Erythroblast (primary cell): ENCODE data around the gene CEBPA.
"Not testable (repeated sequence)": the region's sequence is repeated elsewhere in the genome, so short reads cannot be mapped to it uniquely, and the experiment has no call there.

Source experiments
- DNase-seq, 2 experiments: peaks; one replicate each; lab custom pipeline; 2025; lab: John Stamatoyannopoulos, UW
- GATA1 ChIP-seq: IDR thresholded peaks from 2 replicates; pipeline ENCODE4 v1.6.1; 2011; ENCODE audit warnings: low read depth, mild to moderate bottlenecking, control low read depth, low read length, moderate library complexity
- POLR2A ChIP-seq: IDR thresholded peaks from 2 replicates; pipeline ENCODE4 v1.6.1; 2011; ENCODE audit warnings: mild to moderate bottlenecking, low read length

Gene CEBPA

DNA sequence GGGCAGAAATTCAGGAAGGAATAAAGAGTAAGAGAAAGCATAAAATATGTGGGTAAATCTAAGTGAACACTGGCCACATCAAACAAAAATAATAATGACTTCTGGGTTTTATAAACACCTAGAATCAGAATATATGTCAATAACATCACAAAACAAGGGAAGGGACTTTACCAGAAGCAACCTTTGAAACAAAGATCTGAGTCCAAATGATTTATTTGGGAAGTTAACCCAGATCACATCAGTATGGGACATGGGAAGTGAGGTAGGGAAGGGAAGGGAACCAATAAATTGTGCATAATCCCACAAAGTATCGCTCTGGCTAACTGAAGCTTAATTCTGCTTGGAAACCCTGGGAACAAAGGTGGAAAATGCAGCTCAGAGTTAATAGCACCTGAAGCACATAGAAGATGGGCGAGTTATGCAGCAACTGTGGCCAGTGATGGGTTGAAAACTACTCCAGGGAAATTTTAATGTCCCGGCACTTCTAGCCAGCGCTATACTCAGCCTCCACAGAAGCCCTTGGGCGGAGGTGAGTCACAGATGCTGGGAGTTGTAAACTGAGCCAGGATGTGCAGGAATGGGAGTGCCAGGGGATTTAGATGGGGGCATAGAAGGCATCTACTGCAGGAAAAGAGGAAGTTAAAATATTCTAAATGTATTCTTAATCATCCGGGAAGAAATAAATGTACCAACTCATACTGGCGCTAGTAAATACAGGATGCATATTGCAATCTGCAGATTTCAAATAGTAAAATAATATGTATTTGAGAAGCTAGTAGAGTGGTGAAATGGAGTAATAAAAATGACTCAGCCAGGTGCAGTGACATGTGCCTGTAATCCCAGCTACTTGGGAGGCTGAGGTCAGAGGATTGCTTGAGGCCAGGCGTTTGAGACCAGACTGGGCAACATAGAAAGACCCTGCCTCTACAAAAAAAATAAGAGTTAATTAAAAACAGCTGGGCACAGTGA, 37.0 kb upstream of the CEBPA start:
- no peak for DNase-seq
- TF ChIP-seq POLR2A (no peak), GATA1 (no peak)

DNA sequence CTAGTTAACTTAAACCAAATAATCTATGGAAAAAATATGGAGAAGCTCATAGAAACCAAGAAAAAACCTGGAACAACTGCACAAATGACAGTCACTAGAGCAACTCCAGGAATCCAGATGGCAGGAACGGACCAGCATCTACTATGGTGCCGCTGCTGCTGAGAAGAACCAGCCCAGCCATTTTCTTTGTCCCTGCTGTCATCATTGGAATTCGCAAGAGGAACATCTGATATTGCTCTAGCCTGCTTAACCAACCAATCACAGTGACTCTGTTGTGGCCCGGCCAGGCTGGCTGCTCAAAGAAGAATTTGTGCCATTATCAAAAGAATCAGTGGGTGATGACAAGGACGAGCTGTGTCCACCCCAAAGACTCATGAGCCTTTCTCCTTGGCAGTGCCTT, 33.1 kb upstream of the CEBPA start:
- DNase-seq: no peak
- TF ChIP-seq GATA1: no peak
- no peak for TF ChIP-seq POLR2A

DNA sequence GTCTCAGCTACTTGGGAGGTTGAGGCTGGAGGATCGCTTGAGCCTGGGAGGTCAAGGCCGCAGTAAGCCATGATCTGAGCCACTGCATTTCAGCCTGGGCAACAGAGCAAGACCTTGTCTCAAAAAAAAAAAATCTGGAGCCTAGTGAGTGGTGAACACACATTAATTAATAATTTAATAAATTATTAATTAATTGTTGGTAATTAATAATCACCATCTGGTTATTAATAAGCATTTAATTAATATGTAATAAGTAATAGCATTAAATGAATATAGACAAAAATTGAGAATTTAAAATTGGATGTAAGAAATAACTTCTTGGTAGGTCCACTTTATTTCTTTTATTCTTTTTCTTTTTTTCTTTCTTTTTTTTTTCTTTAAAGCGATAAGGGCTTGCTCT, 31.9 kb upstream of the CEBPA start:
- TF ChIP-seq GATA1 (no peak), POLR2A (no peak)
- no peak for DNase-seq

DNA sequence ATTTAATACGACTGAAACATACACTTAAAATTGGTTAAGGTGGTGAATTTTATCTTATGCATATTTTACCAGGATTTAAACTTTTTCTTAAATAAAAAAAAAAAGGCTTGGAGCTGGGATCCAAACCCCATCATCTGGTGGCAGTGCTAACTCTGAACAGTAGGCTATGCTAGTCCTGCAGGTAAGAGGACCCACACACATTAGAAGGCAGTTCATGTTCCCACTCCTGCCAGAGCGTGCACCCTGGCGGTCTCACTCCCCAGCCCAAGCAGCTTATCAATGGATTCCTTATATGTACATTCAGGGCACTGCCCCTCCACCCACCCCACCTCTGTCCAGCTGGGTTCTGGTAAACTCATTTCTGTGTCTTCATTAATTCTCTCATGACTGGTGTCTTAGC, 31.3 kb upstream of the CEBPA start:
- no peak for DNase-seq
- TF ChIP-seq GATA1: no peak

- DNase-seq: no peak
- no peak for TF ChIP-seq POLR2A
Measured at GRCh38 chr19:33333151-33333550, 30.8 kb upstream of the CEBPA start.

DNA sequence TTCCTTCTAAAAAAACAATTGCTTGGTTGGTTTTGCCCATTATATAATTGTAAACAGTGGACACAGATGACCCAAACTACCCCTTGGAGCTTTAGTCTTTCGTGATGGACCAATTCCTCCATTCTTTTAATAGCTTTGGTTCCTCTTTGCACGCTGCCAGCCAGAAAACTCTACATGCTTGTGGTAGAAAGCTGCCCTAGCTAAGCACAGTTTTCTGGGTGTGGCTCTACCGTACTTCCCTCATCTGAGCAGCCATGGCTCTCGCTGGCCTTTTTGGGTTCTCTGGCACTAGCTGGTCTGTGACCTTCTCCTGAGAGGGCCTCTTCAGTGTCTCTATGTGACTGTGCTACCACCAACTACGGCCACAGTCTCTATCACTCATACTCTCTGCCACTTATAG, 29.9 kb upstream of the CEBPA start:
- TF ChIP-seq GATA1 (no peak), POLR2A (no peak)
- no peak for DNase-seq

- DNase-seq: no peak
- TF ChIP-seq POLR2A (no peak), GATA1 (no peak)
Measured at GRCh38 chr19:33329736-33330135, 27.4 kb upstream of the CEBPA start.

DNA sequence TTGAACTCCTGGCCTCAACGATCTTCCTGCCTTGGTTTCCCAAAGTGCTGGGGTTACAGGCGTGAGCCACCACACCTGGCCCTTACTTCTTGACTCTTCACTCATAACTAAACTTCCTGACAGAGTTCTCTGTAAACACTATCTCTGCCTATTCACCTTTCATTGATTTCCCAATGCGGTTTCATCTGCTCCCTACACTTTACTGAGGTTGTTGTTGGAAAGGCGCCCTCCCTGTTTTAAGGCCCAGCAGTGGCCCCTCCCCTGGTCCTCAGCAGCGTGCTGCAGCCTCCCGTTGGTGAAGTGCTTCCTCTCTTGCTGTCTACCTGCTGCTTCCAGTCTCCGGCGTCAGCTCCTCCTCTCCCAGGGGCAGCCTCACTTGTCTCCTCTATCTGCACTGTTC, 26.7 kb upstream of the CEBPA start:
- TF ChIP-seq GATA1: no peak
- TF ChIP-seq POLR2A: no peak

GRCh38 chr19:33325920-33326319, 23.6 kb upstream of the CEBPA start:
- DNase-seq: no peak
- TF ChIP-seq POLR2A (no peak), GATA1 (no peak)

More for the DNA sequence above, 26.7 kb upstream of the CEBPA start:
- DNase-seq: no peak

DNA sequence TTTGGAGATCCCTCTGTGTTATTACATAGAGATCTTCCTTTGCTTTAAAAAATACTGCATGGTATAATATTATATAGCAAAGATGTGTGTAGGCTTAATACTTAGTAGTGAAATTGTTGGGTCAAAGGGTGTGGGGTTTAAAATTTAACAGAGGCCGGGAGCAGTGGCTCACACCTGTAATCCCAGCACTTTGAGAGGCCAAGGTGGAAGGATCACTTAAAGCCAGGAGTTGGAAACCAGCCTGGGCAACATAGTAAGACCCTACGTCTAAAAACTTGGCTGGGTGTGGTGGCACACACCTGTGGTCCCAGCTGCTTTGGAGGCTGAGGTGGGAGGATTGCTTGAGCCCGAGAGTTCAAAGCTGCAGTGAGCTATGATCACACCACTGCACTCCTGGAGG, 22.3 kb upstream of the CEBPA start:
- no peak for TF ChIP-seq GATA1
- no peak for TF ChIP-seq POLR2A

GRCh38 chr19:33323093-33323820, 20.9 kb upstream of the CEBPA start:
- no peak for DNase-seq
- TF ChIP-seq POLR2A: no peak

More for the DNA sequence above, 22.3 kb upstream of the CEBPA start:
- DNase-seq: no peak

GRCh38 chr19:33320636-33321035, 18.3 kb upstream of the CEBPA start:
- TF ChIP-seq GATA1: no peak
- TF ChIP-seq POLR2A: no peak
- no peak for DNase-seq

- DNase-seq: not testable (repeated sequence)
Measured at GRCh38 chr19:33317991-33318390, 15.7 kb upstream of the CEBPA start.

DNA sequence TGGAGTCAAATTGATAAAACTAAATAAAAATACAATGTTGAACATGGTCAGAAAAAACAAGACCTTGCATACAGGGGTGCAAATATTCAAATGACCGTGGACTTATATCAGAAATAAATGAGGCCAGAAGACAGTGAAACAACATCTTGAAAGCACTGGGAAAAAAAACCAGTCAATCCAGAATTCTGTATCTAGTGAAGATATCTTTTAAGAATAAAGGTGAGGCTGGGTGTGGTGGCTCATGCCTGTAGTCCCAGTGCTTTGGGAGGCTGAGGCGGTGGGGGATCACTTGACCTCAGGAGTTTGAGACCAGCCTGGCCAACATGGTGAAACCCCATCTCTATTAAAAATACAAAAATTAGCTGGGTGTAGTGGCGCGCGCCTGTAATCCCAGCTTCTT, 15.2 kb upstream of the CEBPA start:
- TF ChIP-seq GATA1 (no peak), POLR2A (no peak)
- no peak for DNase-seq

- no peak for TF ChIP-seq GATA1
- no peak for TF ChIP-seq POLR2A
- DNase-seq: no peak
Measured at GRCh38 chr19:33316541-33317264, 14.4 kb upstream of the CEBPA start.

DNA sequence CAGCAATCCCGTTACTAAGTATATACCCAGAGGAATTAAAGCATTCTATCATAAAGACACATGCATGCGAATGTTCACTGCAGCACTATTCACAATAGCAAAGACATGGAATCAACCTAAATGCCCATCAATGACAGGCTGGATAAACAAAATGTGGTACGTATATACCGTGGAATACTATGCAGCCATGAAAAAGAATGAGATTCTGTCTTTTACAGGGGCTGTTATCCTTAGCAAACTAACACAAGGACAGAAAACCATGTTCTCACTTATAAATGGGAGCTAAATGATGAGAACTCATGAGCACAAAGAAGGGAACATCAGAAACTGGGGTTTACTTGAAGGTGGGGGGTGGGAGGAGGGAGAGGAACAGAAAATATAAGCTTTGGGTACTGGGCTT, 10.5 kb upstream of the CEBPA start:
- not testable (repeated sequence) for DNase-seq
